ENCODE measurements around the gene ZFP91. TPM values are rescaled to one million over a fixed set of nuclear protein-coding genes. Genes with fewer than 3 reads are reported as not detected.
A peak's percentile ranks its signal among the peaks of the same experiment; 100 is the strongest.
"Not testable (repeated sequence)": the region's sequence is repeated elsewhere in the genome, so short reads cannot be mapped to it uniquely, and the experiment has no call there.

The ZFP91 gene
- total and polyA plus RNA-seq, 9 donors: 31.2 to 46.6 (median 38.9) TPM

DNA sequence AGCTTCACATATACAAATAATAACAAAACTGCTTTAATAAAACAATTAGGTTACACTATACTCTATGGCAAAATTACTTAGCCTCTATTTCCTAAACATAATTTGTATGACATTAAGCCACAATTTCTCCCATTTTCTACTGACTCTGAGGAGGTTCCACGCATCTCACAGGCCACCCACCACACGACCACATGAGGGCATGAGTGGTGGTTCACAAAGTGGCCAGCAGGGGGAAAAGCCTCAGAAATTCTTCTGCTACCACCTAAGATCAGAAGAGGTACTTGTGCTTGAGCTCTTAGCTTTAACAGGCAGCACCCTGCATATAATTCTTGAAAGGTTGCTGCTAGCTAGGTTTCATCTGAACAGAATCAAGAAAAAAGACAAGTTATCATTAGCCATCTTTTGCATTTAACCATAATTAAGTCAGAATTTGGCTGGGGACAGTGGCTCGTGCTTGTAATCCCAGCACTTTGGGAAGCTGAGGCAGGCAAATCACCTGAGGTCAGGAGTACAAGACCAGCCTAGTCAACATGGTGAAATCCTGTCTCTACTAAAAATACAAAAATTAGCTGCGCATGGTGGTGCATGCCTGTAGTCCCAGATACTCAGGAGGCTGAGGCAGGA, 10.9 kb upstream of the ZFP91 start:
- Histone ChIP-seq H3K27me3 (ENCODE audit: control insufficient read depth, insufficient read depth, low read length) (no peaks in the 10 kb centered on the region), H3K9me3 (replicated peaks; ENCODE audit: control insufficient read depth, low read depth, low read length) (no peaks in the 10 kb centered on the region), H3K36me3 (ENCODE audit: control insufficient read depth, insufficient read depth, low read length) (peaks cover 4% of the 10 kb centered on the region), H3K4me3 (ENCODE audit: low read length) (no peak overlapping the region), H3K4me1 (ENCODE audit: control insufficient read depth, insufficient read depth, low read length) (no peaks in the 10 kb centered on the region), H3K27ac (ENCODE audit: low read length) (no peak overlapping the region)
- 88% methylated on average over 2 of the region's 4 CpGs for WGBS (ENCODE audit: insufficient coverage)
- peak; percentile 40 for DNase-seq

DNA sequence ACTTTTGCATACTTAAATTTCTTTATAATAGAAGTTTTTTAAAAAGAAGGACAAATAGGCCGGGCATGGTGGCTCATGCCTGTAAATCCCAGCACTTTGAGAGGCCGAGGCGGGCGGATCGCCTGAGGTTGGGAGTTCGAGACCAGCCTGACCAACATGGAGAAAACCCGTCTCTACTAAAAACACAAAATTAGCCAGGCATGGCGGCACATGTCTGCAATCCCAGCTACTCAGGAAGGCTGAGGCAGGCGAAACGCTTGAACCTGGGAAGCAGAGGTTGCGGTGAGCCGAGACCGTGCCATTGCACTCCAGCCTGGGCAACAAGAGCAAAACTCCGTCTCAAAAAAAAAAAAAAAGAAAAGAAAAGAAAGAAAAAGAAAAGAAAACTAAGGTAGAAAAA, 6.0 kb upstream of the ZFP91 start:
- not testable (repeated sequence) for DNase-seq; H3K27me3 ChIP-seq (ENCODE audit: control insufficient read depth, insufficient read depth, low read length); H3K27ac ChIP-seq (ENCODE audit: low read length); H3K4me3 ChIP-seq (ENCODE audit: low read length); H3K9me3 ChIP-seq (replicated peaks; ENCODE audit: control insufficient read depth, low read depth, low read length); H3K36me3 ChIP-seq (ENCODE audit: control insufficient read depth, insufficient read depth, low read length); H3K4me1 ChIP-seq (ENCODE audit: control insufficient read depth, insufficient read depth, low read length)
- WGBS (ENCODE audit: insufficient coverage): 95% methylated on average over 9 of the region's 14 CpGs

DNA sequence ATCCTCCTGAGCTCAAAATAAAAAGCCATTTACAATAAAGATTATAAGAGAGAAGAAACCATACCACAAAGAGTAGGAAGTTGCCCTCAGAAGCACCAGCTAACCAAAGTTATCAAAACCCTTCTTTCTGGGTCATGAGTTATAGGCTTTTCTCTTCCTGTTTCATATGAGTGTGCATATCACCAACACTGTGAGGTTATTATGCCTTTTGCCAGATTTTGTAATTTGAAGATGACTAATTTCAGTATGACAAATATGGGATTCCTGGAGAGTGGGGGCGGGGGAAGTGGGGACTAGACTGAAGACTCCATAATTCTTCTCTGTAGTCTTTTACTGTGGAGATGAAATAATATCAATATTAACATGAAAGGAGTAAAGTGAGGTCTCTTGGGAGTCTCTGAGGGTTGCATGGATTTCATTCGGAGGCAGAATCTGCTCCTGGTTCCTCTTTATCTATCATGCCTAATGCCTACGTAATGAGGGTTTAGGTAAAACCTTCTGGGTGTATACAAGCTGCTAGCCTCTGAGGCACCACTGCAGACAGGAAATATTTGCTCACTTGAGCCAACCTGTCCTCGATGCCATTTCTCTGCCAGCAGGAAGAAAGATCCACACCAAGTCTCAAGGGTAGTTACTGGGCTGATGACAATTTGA, 5.3 kb upstream of the ZFP91 start:
- no peak overlapping the region for H3K27ac ChIP-seq (ENCODE audit: low read length)
- no peak for DNase-seq
- WGBS (ENCODE audit: insufficient coverage): 83% methylated on average over 2 of the region's 4 CpGs

DNA sequence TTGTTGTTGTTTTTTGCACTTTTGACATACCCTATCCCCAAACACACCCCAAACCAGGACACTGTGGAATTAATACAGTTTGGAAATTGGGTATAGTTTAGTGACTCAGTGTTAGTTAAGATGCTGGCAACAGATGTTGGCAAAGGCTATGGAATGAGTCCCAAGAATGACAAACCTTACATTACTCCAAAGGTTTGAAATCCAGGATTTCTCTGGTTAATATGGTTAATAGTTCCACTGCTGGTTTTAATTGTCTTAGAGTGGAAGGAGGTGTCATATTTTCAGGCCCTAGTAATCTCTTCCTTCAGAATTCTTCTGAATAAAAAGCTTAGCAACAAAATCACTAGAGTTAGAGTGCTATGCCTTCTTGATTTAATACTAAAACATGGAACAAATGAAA, 4.0 kb upstream of the ZFP91 start:
- Histone ChIP-seq H3K4me3 (ENCODE audit: low read length) (no peak overlapping the region), H3K27me3 (ENCODE audit: control insufficient read depth, insufficient read depth, low read length) (no peaks in the 10 kb centered on the region), H3K36me3 (ENCODE audit: control insufficient read depth, insufficient read depth, low read length) (no peaks in the 10 kb centered on the region), H3K27ac (ENCODE audit: low read length) (no peak overlapping the region), H3K9me3 (replicated peaks; ENCODE audit: control insufficient read depth, low read depth, low read length) (no peaks in the 10 kb centered on the region), H3K4me1 (ENCODE audit: control insufficient read depth, insufficient read depth, low read length) (peaks cover 4% of the 10 kb centered on the region)
- DNase-seq: no peak

More for the DNA sequence above, 5.3 kb upstream of the ZFP91 start:
- Histone ChIP-seq H3K36me3 (ENCODE audit: control insufficient read depth, insufficient read depth, low read length) (peaks cover 4% of the 10 kb centered on the region), H3K27me3 (ENCODE audit: control insufficient read depth, insufficient read depth, low read length) (no peaks in the 10 kb centered on the region), H3K9me3 (replicated peaks; ENCODE audit: control insufficient read depth, low read depth, low read length) (no peaks in the 10 kb centered on the region), H3K4me3 (ENCODE audit: low read length) (no peak overlapping the region), H3K4me1 (ENCODE audit: control insufficient read depth, insufficient read depth, low read length) (peaks cover 4% of the 10 kb centered on the region)

DNA sequence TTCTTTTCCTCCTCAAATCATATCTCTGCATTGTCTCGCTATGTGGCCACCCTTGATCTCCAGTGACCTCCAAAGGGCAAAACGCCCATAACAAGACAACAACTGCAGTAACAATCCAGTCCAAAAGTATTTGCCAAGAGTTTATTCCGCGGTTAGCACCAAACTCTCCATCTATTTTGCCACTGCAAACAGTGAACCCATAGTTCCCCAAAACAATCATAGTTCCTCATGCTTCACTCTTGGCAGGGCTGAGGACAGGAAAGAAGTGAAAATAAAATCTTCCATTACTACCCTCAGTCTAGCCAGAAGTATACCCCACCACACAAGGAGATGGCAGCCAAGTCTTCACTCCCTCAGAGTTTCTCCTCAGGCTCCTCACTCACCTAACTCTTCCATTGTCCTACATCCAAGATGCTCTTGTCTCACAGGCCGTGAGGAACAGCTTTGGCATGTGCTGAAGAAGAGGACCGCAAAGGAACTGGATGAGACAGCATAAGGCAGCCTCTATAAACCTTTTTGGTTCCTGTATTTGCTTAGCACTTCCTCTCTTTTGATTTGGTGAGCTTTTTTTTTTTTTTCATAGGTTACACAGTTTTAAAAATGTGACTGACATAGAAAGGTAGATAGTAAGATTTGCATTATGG, 3.4 kb upstream of the ZFP91 start, which contains the start of gene LPXN:
TSS of gene LPXN (minus strand) at position 480 of the 644 bp plus-strand sequence. CDS start at position 396, 84 bp downstream.
- peak; percentile 41 for DNase-seq
- Histone ChIP-seq H3K27me3 (ENCODE audit: control insufficient read depth, insufficient read depth, low read length) (no peaks in the 10 kb centered on the region), H3K4me1 (ENCODE audit: control insufficient read depth, insufficient read depth, low read length) (peaks cover 4% of the 10 kb centered on the region), H3K27ac (ENCODE audit: low read length) (peak within 1 kb of the TSS; percentile 11), H3K4me3 (ENCODE audit: low read length) (no peak within 1 kb of the TSS), H3K9me3 (replicated peaks; ENCODE audit: control insufficient read depth, low read depth, low read length) (no peaks in the 10 kb centered on the region), H3K36me3 (ENCODE audit: control insufficient read depth, insufficient read depth, low read length) (no peaks in the 10 kb centered on the region)
- whole genome bisulfite sequencing (ENCODE audit: insufficient coverage): 69% methylated on average over 2 of the region's 6 CpGs

DNA sequence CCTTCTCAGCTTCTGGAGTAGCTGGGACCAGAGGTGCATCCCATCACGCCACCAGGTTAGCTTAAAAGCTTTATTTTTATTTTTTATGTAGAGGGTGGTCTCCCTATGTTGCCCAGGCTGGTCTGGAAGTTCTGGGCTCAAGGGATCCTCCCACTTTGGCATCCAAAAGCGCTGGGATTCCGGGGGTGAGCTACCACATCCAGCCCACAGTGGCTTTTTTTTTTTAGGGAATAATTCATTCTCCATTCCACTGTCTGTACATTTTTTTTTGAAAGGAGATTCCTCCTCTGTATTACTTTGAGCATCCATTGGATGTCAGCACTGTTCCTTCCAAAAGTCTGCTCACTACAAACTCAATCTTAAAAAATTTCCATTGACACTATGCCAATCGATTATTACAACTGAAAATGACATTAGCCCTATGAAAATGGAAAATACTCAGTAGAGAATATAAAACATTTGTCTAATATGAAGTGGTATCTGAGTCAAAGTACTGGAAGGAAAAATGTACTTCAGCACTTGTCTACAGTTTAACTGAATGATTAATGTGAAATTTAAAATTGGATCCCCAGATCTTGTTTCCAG, 1.9 kb upstream of the ZFP91 start:
- H3K36me3 ChIP-seq (ENCODE audit: control insufficient read depth, insufficient read depth, low read length): no peaks in the 10 kb centered on the region
- no peaks in the 10 kb centered on the region for H3K9me3 ChIP-seq (replicated peaks; ENCODE audit: control insufficient read depth, low read depth, low read length)
- no peaks in the 10 kb centered on the region for H3K27me3 ChIP-seq (ENCODE audit: control insufficient read depth, insufficient read depth, low read length)
- peak overlapping the region; percentile 92 for H3K4me3 ChIP-seq (ENCODE audit: low read length)
- peaks cover 8% of the 10 kb centered on the region for H3K4me1 ChIP-seq (ENCODE audit: control insufficient read depth, insufficient read depth, low read length)
- peak overlapping the region; percentile 100 for H3K27ac ChIP-seq (ENCODE audit: low read length)
- WGBS (ENCODE audit: insufficient coverage): no CpG with 5 or more reads among the region's 4 CpGs
- DNase-seq: peak; percentile 90

DNA sequence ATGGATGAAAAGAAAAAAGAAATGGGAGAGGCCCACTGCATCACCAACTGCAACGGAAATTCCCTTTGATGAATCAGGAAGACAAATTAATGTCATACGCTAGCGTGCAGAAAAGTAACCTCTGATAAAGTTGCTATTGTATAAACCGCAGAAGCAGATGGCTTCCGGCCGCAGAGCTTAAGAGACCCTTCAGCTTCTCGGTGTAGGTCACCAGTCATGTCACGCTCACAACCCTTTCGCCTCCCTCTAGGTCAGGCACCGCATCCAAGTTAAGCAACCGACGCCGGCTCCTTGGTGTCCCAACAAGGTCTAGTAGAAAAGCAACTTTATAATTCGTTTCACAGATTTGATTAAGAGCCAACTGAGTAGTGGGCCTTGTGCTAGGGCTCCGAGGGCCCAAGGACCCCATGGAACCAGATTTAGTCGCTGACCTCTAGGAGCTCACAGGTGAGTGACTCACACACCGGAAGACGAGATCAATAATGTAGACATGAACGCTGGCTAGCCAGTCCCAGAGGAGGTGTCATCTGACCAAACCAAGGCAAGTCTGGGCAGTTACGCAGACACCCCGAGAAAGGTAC, 1.2 kb upstream of the ZFP91 start:
- under 1% methylated on average over 12 of the region's 21 CpGs for WGBS (ENCODE audit: insufficient coverage)
- peak; percentile 70 for DNase-seq
- peak overlapping the region; percentile 100 for H3K27ac ChIP-seq (ENCODE audit: low read length)
- H3K27me3 ChIP-seq (ENCODE audit: control insufficient read depth, insufficient read depth, low read length): no peaks in the 10 kb centered on the region
- no peaks in the 10 kb centered on the region for H3K36me3 ChIP-seq (ENCODE audit: control insufficient read depth, insufficient read depth, low read length)
- H3K4me3 ChIP-seq (ENCODE audit: low read length): peak overlapping the region; percentile 92
- H3K4me1 ChIP-seq (ENCODE audit: control insufficient read depth, insufficient read depth, low read length): peaks cover 8% of the 10 kb centered on the region
- no peaks in the 10 kb centered on the region for H3K9me3 ChIP-seq (replicated peaks; ENCODE audit: control insufficient read depth, low read depth, low read length)

DNA sequence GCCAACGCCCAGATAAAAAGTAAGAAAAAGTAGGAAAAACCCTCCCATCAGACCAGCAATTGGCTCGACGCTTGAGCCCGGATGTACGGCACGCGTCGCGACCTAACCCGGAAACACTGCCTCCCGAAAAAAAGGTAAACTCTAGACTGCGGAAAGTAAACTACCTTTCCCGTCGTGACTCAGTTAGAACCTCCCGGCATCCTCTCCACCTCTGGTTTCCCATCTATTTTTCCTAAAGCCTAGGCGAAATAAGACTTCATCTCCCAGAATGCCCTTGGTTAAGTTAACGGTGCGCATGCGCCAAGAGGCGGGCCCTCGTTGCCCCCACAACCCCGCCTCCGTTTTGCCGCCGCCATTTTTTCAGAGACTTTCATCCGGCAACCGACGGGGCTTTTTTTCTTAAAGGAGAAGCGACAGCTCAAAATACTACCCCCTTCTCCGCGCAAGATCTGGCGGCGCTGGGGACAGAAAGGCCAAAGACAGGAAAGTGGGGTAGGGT, 678 bp upstream of the ZFP91 start:
- peak overlapping the region; percentile 92 for H3K4me3 ChIP-seq (ENCODE audit: low read length)
- H3K27me3 ChIP-seq (ENCODE audit: control insufficient read depth, insufficient read depth, low read length): no peaks in the 10 kb centered on the region
- H3K9me3 ChIP-seq (replicated peaks; ENCODE audit: control insufficient read depth, low read depth, low read length): no peaks in the 10 kb centered on the region
- peaks cover 8% of the 10 kb centered on the region for H3K4me1 ChIP-seq (ENCODE audit: control insufficient read depth, insufficient read depth, low read length)
- WGBS (ENCODE audit: insufficient coverage): 0% methylated on average over 22 of the region's 33 CpGs
- no peaks in the 10 kb centered on the region for H3K36me3 ChIP-seq (ENCODE audit: control insufficient read depth, insufficient read depth, low read length)
- peak; percentile 100 for DNase-seq
- H3K27ac ChIP-seq (ENCODE audit: low read length): peak overlapping the region; percentile 100

DNA sequence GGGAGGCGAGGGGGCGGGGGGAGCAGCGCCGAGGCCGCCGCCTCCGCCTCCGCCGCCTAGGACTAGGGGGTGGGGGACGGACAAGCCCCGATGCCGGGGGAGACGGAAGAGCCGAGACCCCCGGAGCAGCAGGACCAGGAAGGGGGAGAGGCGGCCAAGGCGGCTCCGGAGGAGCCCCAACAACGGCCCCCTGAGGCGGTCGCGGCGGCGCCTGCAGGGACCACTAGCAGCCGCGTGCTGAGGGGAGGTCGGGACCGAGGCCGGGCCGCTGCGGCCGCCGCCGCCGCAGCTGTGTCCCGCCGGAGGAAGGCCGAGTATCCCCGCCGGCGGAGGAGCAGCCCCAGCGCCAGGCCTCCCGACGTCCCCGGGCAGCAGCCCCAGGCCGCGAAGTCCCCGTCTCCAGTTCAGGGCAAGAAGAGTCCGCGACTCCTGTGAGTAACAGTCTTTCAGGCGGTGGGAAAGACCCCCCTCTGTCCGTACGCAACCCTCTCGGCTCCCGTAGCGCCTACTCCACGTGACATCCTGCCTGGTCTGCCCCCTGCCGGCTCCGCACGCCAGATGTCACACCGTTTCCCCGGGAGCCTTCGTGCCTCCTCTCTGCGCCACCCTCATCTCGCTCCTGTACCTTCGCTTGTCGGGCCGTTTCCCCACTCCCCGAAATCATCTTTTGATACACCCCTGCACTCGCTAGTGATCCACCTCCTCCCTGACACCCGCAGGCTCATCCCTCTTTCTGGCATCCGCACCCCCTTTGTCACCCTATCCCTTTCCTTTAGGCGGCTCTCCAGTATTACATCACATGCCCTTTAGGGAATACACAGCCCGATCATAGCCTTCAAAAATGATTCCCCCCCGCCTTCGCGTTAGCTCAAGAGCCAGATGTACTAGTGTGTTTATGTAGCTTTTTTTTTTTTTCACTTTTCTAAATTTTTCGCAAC, 598 bp downstream of the ZFP91 start:
- peaks cover 8% of the 10 kb centered on the region for H3K4me1 ChIP-seq (ENCODE audit: control insufficient read depth, insufficient read depth, low read length)
- H3K36me3 ChIP-seq (ENCODE audit: control insufficient read depth, insufficient read depth, low read length): no peaks in the 10 kb centered on the region
- H3K9me3 ChIP-seq (replicated peaks; ENCODE audit: control insufficient read depth, low read depth, low read length): no peaks in the 10 kb centered on the region
- WGBS (ENCODE audit: insufficient coverage): under 1% methylated on average over 71 of the region's 78 CpGs
- no peaks in the 10 kb centered on the region for H3K27me3 ChIP-seq (ENCODE audit: control insufficient read depth, insufficient read depth, low read length)
- peak; percentile 97 for DNase-seq
- H3K4me3 ChIP-seq (ENCODE audit: low read length): peak overlapping the region; percentile 81
- H3K27ac ChIP-seq (ENCODE audit: low read length): peak overlapping the region; percentile 98
